Measurements from ENCODE around the gene ZNF570. TPM values are rescaled to one million over a fixed set of nuclear protein-coding genes. Genes with fewer than 3 reads are reported as not detected.
A peak's percentile ranks its signal among the peaks of the same experiment; 100 is the strongest.

The ZNF570 gene
- total and polyA plus RNA-seq, 2 of the 13 experiments (the other 11 are each of a cell fraction or from before 2014, with no cell fraction given): 1.0 to 4.4 TPM

GRCh38 chr19:37466798-37467607 lies 2.2 kb upstream of the ZNF570 start, which contains the start of gene ZNF569 (continued):
- TF ChIP-seq ZNF605 (CRISPR knock-in tag; IDR thresholded peaks at IDR 0.05): 0 out of 2 replicates have a peak, but pooled peaks have one; percentile 29
- TF ChIP-seq BHLHE40 (IDR thresholded peaks at IDR 0.05; ENCODE audit: low read length): peak; percentile 27; the same call in 1 of the 2 replicates
- no peak for TF ChIP-seq MTA3 (CRISPR knock-in tag; IDR thresholded peaks at IDR 0.05)
- TF ChIP-seq NFAT5 (CRISPR knock-in tag; IDR thresholded peaks at IDR 0.05): no peak; the same call in 1 of the 2 replicates
- TF ChIP-seq, protein P1, sequence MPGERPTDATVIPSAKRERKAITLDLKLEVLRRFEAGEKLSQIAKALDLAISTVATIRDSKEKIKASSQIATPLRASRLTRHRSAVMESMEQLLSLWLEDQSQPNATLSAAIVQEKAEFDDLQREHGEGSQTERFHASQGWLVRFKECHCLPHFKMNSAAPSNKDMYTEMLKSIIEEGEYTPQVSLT (CRISPR knock-in tag; IDR thresholded peaks at IDR 0.05; ENCODE audit: borderline replicate concordance, low read depth): no peak; the same call in 1 of the 2 replicates
- TF ChIP-seq ZNF292 (CRISPR knock-in tag; IDR thresholded peaks at IDR 0.05; ENCODE audit: borderline replicate concordance, low read depth): peak; percentile 92
- 0 out of 2 replicates have a peak, but pooled peaks have one; percentile 29 for TF ChIP-seq ZNF777 (CRISPR knock-in tag; IDR thresholded peaks at IDR 0.05)
- peak; percentile 79; the same call in 1 of the 2 replicates for TF ChIP-seq ZSCAN31 (CRISPR knock-in tag; IDR thresholded peaks at IDR 0.05; ENCODE audit: low read depth)
- peak; percentile 66; the same call in 1 of the 2 replicates for TF ChIP-seq ZBTB26 (CRISPR knock-in tag; IDR thresholded peaks at IDR 0.05; ENCODE audit: borderline replicate concordance)
- TF ChIP-seq ZNF816 (CRISPR knock-in tag; IDR thresholded peaks at IDR 0.05; ENCODE audit: borderline replicate concordance): no peak
- TF ChIP-seq ZKSCAN5 (CRISPR knock-in tag; IDR thresholded peaks at IDR 0.05): no peak
- peak; percentile 66; the same call in 1 of the 2 replicates for TF ChIP-seq ZSCAN5A (CRISPR knock-in tag; IDR thresholded peaks at IDR 0.05; ENCODE audit: borderline replicate concordance)
- TF ChIP-seq RAD51 (IDR thresholded peaks at IDR 0.05; ENCODE audit: borderline replicate concordance): no peak
